ENCODE data around the gene PLA2G2C.
A peak's percentile ranks its signal among the peaks of the same experiment; 100 is the strongest.

The PLA2G2C gene

GRCh38 chr1:20166051-20166450 is 20.3 kb downstream of the PLA2G2C start:
- TF ChIP-seq SP1 (IDR thresholded peaks at IDR 0.05) (no peak), TARDBP (IDR thresholded peaks at IDR 0.05) (no peak), BHLHE40 (IDR thresholded peaks at IDR 0.05; ENCODE audit: borderline replicate concordance) (no peak), FOXM1 (IDR thresholded peaks at IDR 0.05; ENCODE audit: borderline replicate concordance) (no peak), FOXA1 (IDR thresholded peaks at IDR 0.05) (no peak), ZNF384 (IDR thresholded peaks at IDR 0.05) (no peak), ELF4 (IDR thresholded peaks at IDR 0.05) (no peak), NFRKB (IDR thresholded peaks at IDR 0.05) (no peak), FOXK2 (IDR thresholded peaks at IDR 0.05) (no peak), HDGF (IDR thresholded peaks at IDR 0.05; ENCODE audit: borderline replicate concordance) (no peak), ARNT (IDR thresholded peaks at IDR 0.05) (no peak), L3MBTL2 (conservative IDR thresholded peaks at IDR 0.05) (no peak), SUZ12 (IDR thresholded peaks at IDR 0.05) (no peak), LEF1 (IDR thresholded peaks at IDR 0.05; ENCODE audit: borderline replicate concordance) (no peak)
- CTCF ChIA-PET = interaction anchor here (0.6 to 1.1 kb wide), 2 partner anchors 28 to 30 kb away, joined by 3 read pairs; no protein-coding TSS in a partner anchor
- no peak for DNase-seq (ENCODE audit: extremely low spot score)
- POLR2A ChIA-PET = no interaction called here

- CTCF ChIA-PET = interaction anchor here (0.6 to 1.1 kb wide), 2 partner anchors 28 to 31 kb away, joined by 3 read pairs; no protein-coding TSS in a partner anchor
- TF ChIP-seq LEF1 (IDR thresholded peaks at IDR 0.05; ENCODE audit: borderline replicate concordance) = no peak
- 0 out of 2 replicates have a peak, but pooled peaks have one; percentile 14 for TF ChIP-seq PKNOX1 (IDR thresholded peaks at IDR 0.05)
- TF ChIP-seq FOXK2 (IDR thresholded peaks at IDR 0.05) = no peak
- TF ChIP-seq ZNF384 (IDR thresholded peaks at IDR 0.05) = no peak
- TF ChIP-seq HDGF (IDR thresholded peaks at IDR 0.05; ENCODE audit: borderline replicate concordance) = no peak
- TF ChIP-seq TARDBP (IDR thresholded peaks at IDR 0.05) = no peak
- TF ChIP-seq FOXA1 (IDR thresholded peaks at IDR 0.05) = no peak
- no peak for DNase-seq (ENCODE audit: extremely low spot score)
- POLR2A ChIA-PET = no interaction called here
These were observed 20.8 kb downstream of the PLA2G2C start for GRCh38 chr1:20165522-20165951.

GRCh38 chr1:20164694-20165202 is 21.6 kb downstream of the PLA2G2C start:
- TF ChIP-seq HDGF (IDR thresholded peaks at IDR 0.05; ENCODE audit: borderline replicate concordance) (no peak), L3MBTL2 (conservative IDR thresholded peaks at IDR 0.05) (no peak), SP1 (IDR thresholded peaks at IDR 0.05) (no peak), PKNOX1 (IDR thresholded peaks at IDR 0.05) (no peak), ZNF384 (IDR thresholded peaks at IDR 0.05) (no peak), TARDBP (IDR thresholded peaks at IDR 0.05) (no peak), BHLHE40 (IDR thresholded peaks at IDR 0.05; ENCODE audit: borderline replicate concordance) (no peak), CTBP1 (IDR thresholded peaks at IDR 0.05; ENCODE audit: borderline replicate concordance) (no peak), SUZ12 (IDR thresholded peaks at IDR 0.05) (no peak)
- CTCF ChIA-PET = no interaction called here
- DNase-seq (ENCODE audit: extremely low spot score) = no peak

DNA sequence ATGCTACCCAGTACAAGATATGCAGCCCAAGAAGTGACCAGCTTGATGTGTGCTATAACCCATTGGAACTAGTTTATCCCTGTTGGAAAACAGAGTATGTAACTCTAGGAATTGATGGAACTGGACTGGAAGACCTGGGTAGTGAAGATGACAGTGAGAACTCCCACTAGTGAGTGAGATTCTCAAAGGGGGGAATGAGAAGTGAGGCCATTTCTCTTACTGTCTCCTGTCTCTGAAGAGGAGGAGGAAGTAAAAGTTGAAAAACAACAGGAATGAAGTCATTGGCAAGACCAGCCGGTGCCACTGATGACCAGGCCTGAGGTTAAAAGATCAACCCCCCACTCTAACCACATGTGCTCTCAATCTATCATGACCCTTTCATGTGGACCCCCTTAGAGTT is 26.3 kb downstream of the PLA2G2C start:
- ChIA-PET POLR2A (no interaction called here), CTCF (no interaction called here)
- no peak for DNase-seq (ENCODE audit: extremely low spot score)
- no peak for TF ChIP-seq NFRKB (IDR thresholded peaks at IDR 0.05)

More at GRCh38 chr1:20164694-20165202, 21.6 kb downstream of the PLA2G2C start:
- POLR2A ChIA-PET = no interaction called here

- TF ChIP-seq SP1 (IDR thresholded peaks at IDR 0.05) = no peak
- no peak for DNase-seq (ENCODE audit: extremely low spot score)
- ChIA-PET POLR2A (no interaction called here), CTCF (interaction anchor here (0.7 kb wide), 1 partner anchor 184 kb away, joined by 3 read pairs; no protein-coding TSS in a partner anchor)
These were observed 27.8 kb downstream of the PLA2G2C start for GRCh38 chr1:20158358-20159070.

GRCh38 chr1:20154301-20154831 is 32.0 kb downstream of the PLA2G2C start:
- DNase-seq (ENCODE audit: extremely low spot score) = no peak
- ChIA-PET CTCF (no interaction called here), POLR2A (no interaction called here)
- TF ChIP-seq TARDBP (IDR thresholded peaks at IDR 0.05) (no peak), FOXM1 (IDR thresholded peaks at IDR 0.05; ENCODE audit: borderline replicate concordance) (no peak), ARNT (IDR thresholded peaks at IDR 0.05) (no peak), FOXA1 (IDR thresholded peaks at IDR 0.05) (no peak), LEF1 (IDR thresholded peaks at IDR 0.05; ENCODE audit: borderline replicate concordance) (no peak), SP1 (IDR thresholded peaks at IDR 0.05) (no peak), CTBP1 (IDR thresholded peaks at IDR 0.05; ENCODE audit: borderline replicate concordance) (no peak)

GRCh38 chr1:20153000-20153418 is 33.3 kb downstream of the PLA2G2C start:
- no peak for DNase-seq (ENCODE audit: extremely low spot score)
- POLR2A ChIA-PET = no interaction called here
- CTCF ChIA-PET = no interaction called here
- TF ChIP-seq ZNF384 (IDR thresholded peaks at IDR 0.05) (no peak), FOXM1 (IDR thresholded peaks at IDR 0.05; ENCODE audit: borderline replicate concordance) (no peak), PKNOX1 (IDR thresholded peaks at IDR 0.05) (no peak), HDGF (IDR thresholded peaks at IDR 0.05; ENCODE audit: borderline replicate concordance) (no peak), LEF1 (IDR thresholded peaks at IDR 0.05; ENCODE audit: borderline replicate concordance) (no peak), FOXK2 (IDR thresholded peaks at IDR 0.05) (no peak), CTBP1 (IDR thresholded peaks at IDR 0.05; ENCODE audit: borderline replicate concordance) (no peak), ELF4 (IDR thresholded peaks at IDR 0.05) (no peak), L3MBTL2 (conservative IDR thresholded peaks at IDR 0.05) (no peak), SP1 (IDR thresholded peaks at IDR 0.05) (no peak), FOXA1 (IDR thresholded peaks at IDR 0.05) (no peak), NFRKB (IDR thresholded peaks at IDR 0.05) (no peak), SUZ12 (IDR thresholded peaks at IDR 0.05) (no peak)
